ENCODE measurements around the gene CAMK1G.

The CAMK1G gene

GRCh38 chr1:209613400-209614150, 30.1 kb downstream of the CAMK1G start:
- no peaks in the 10 kb centered on the region for H3K4me1 ChIP-seq
- no peak overlapping the region for H3K4me3 ChIP-seq
- peaks cover 3% of the 10 kb centered on the region; the same call in 1 of the 2 replicates for H3K27me3 ChIP-seq (ENCODE audit: low read depth)
- DNase-seq (ENCODE audit: low spot score in 2 of 2), result no peak
- no peaks in the 10 kb centered on the region for H3K36me3 ChIP-seq (replicated peaks)
- in situ Hi-C loops (cut with MboI; ENCODE audit: low sequenced_read_pairs), result no loop called here
- no peaks in the 10 kb centered on the region for H3K9me3 ChIP-seq

GRCh38 chr1:209614151-209614420, 30.6 kb downstream of the CAMK1G start:
- DNase-seq (ENCODE audit: low spot score in 2 of 2), result no peak
- Histone ChIP-seq H3K9me3 (no peaks in the 10 kb centered on the region), H3K27me3 (ENCODE audit: low read depth) (peaks cover 3% of the 10 kb centered on the region; the same call in 1 of the 2 replicates), H3K4me3 (no peak overlapping the region), H3K4me1 (no peaks in the 10 kb centered on the region), H3K36me3 (replicated peaks) (no peaks in the 10 kb centered on the region)
- in situ Hi-C loops (cut with MboI; ENCODE audit: low sequenced_read_pairs), result no loop called here

- DNase-seq (ENCODE audit: low spot score in 2 of 2), result no peak
- Histone ChIP-seq H3K9me3 (no peaks in the 10 kb centered on the region), H3K4me3 (no peak overlapping the region), H3K36me3 (replicated peaks) (no peaks in the 10 kb centered on the region), H3K4me1 (no peaks in the 10 kb centered on the region), H3K27me3 (ENCODE audit: low read depth) (peaks cover 3% of the 10 kb centered on the region; the same call in 1 of the 2 replicates)
- in situ Hi-C loops (cut with MboI; ENCODE audit: low sequenced_read_pairs), result no loop called here
These were observed 31.4 kb downstream of the CAMK1G start for GRCh38 chr1:209614906-209615305.

DNA sequence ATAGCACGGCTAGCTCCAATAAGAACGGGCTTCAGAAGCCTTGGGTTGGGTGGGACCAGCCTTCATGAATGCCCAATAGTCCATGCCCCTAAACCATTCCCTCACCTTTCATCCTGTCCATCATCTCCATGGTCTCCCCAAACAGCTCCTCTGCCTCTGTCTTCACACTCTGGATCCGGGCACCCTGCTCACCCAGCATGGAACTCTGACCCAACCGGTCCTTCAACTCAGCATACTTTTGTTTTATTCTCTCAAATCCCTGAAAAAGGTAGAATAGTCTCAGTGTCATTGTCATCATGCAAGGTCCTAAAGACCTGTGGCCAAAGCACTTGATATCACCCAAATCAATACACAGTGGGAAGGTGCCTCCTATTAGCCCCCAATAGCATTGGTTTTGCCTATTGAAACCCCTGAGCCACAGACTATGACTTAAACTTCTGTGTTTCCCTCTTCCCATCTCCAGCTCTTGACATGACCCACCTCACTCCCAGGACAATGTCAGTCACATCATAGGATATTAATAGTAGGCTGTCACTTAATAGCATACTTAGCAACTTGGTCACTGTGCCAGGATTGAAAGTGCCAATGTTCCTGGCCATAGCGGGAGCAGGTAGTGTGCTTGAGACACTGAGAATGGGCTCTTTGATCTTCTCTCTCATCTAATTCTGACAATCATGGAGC, 33.0 kb downstream of the CAMK1G start:
- in situ Hi-C loops (cut with MboI; ENCODE audit: low sequenced_read_pairs), result no loop called here
- Histone ChIP-seq H3K36me3 (replicated peaks) (no peaks in the 10 kb centered on the region), H3K27me3 (ENCODE audit: low read depth) (no peaks in the 10 kb centered on the region; the same call in 1 of the 2 replicates), H3K4me1 (no peaks in the 10 kb centered on the region), H3K9me3 (no peaks in the 10 kb centered on the region), H3K4me3 (no peak overlapping the region)
- DNase-seq (ENCODE audit: low spot score in 2 of 2), result no peak

DNA sequence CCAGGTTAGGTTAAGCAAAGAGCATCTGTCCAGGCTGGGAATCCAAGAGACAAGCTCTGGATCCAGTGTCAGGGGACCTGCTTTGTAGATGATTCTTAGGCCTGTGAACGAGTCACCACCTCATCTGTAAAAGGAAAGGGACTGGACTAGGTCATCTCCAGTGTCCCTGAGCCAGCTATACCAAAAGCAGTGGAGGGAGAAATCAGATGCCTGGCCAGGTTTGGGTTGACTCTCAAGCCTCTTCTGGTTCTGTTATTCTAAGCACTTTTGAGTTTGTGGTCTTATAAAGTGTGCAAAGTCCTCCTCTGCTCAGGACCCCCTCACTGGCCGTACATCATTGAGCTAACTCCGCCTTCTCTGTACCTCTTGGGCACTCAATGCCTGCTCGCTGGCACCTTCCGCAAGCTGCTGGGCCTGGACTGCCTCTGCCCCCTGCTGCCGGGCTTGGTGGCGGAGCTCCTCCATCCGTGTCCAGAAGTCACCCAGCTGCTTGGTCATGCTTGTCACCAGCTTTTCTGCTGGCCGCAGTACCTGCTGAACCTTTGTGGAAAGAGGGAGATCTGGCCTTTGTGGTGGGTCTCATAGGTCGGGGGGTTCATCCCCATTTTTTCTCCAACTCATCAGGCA, 33.6 kb downstream of the CAMK1G start:
- Histone ChIP-seq H3K27me3 (ENCODE audit: low read depth) (peaks cover 3% of the 10 kb centered on the region; the same call in 1 of the 2 replicates), H3K4me3 (no peak overlapping the region), H3K36me3 (replicated peaks) (no peaks in the 10 kb centered on the region), H3K4me1 (no peaks in the 10 kb centered on the region), H3K9me3 (no peaks in the 10 kb centered on the region)
- DNase-seq (ENCODE audit: low spot score in 2 of 2), result no peak
- in situ Hi-C loops (cut with MboI; ENCODE audit: low sequenced_read_pairs), result no loop called here

- Histone ChIP-seq H3K27me3 (ENCODE audit: low read depth) (peaks cover 3% of the 10 kb centered on the region; the same call in 1 of the 2 replicates), H3K4me3 (no peak overlapping the region), H3K9me3 (no peaks in the 10 kb centered on the region), H3K4me1 (no peaks in the 10 kb centered on the region), H3K36me3 (replicated peaks) (no peaks in the 10 kb centered on the region)
- in situ Hi-C loops (cut with MboI; ENCODE audit: low sequenced_read_pairs), result no loop called here
- DNase-seq (ENCODE audit: low spot score in 2 of 2), result no peak
These were observed 34.2 kb downstream of the CAMK1G start for GRCh38 chr1:209617755-209618154.

- no peaks in the 10 kb centered on the region for H3K9me3 ChIP-seq
- peaks cover 3% of the 10 kb centered on the region for H3K27me3 ChIP-seq (ENCODE audit: low read depth)
- no peaks in the 10 kb centered on the region for H3K4me1 ChIP-seq
- DNase-seq (ENCODE audit: low spot score in 2 of 2), result no peak
- no peaks in the 10 kb centered on the region for H3K36me3 ChIP-seq (replicated peaks)
- no peak overlapping the region for H3K4me3 ChIP-seq
- in situ Hi-C loops (cut with MboI; ENCODE audit: low sequenced_read_pairs), result no loop called here
These were observed 34.8 kb downstream of the CAMK1G start for GRCh38 chr1:209618291-209618690.

DNA sequence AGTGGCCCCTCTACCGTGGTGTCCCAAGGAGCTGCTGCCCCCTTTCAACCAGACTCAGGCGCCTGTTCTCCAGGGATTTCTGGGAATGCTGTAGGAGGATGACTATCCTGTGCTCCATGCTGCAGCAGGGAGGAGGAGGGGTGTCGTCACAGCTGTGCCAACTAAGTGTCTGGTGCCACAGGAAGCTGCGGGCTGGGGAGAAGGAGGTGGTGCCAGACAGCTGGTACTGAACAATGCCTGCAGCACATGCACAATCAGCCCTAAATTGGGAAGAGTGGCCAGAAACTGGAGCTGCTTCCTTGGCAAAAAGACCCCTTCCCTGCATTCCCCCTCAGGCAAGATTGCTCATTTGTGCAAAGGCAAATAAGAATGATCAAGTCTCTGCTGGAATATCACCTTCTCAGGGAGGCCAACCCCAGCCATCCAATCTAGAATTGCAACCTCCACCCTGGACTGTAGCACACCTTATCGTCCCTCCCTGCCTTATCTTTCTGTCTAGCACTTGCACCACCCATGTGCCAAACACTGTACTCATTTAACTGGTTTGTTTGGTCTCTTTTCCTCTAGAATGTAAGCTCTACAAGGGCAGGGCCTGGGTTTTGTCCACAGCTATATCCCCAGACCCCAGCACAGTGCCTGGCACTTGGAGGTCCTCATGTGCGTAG, 35.4 kb downstream of the CAMK1G start:
- no peak for DNase-seq (ENCODE audit: low spot score in 2 of 2)
- Histone ChIP-seq H3K36me3 (replicated peaks) (no peaks in the 10 kb centered on the region), H3K27me3 (ENCODE audit: low read depth) (peaks cover 3% of the 10 kb centered on the region), H3K4me1 (no peaks in the 10 kb centered on the region), H3K9me3 (no peaks in the 10 kb centered on the region), H3K4me3 (no peak overlapping the region)
- in situ Hi-C loops (cut with MboI; ENCODE audit: low sequenced_read_pairs), result no loop called here

DNA sequence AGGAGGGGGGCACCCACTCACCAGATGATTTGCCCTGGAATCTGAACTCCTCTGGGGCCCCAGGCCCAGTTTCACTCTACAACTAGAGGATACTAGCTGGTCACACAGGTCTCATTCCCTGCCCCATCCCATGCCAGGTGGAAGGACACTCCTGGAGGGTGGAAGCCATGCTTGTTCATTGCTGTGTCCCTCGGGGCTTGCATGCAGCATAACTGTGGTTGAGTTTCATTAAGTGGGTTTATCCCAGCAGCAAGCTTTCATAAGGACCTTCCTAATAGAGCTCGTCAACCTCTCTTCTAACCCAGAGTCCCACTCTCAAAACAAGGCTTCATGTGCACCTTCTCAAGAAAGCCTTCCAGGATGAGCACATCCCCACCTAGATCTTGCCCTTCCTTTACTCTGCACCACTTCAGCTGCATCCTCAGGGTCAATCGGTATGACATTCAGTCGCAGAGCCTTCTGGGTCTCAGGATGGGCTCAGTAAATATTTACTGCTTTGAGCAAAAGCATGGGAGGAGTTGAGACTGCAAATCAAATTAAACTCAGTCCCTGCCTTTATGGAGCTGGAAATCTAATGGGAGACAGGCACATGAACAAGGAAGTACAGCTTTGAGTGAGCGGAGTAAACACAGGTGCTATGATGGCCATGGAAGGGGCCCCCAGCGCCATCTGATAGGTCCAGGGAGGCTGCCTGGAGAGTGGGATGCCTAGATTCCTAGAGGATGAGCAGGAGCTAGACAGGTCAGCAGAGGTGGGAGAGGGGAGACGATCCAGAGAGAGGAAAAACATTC, 36.4 kb downstream of the CAMK1G start:
- Histone ChIP-seq H3K27me3 (ENCODE audit: low read depth) (peaks cover 3% of the 10 kb centered on the region), H3K4me3 (no peak overlapping the region), H3K36me3 (replicated peaks) (no peaks in the 10 kb centered on the region), H3K9me3 (no peaks in the 10 kb centered on the region), H3K4me1 (no peaks in the 10 kb centered on the region)
- in situ Hi-C loops (cut with MboI; ENCODE audit: low sequenced_read_pairs), result no loop called here
- DNase-seq (ENCODE audit: low spot score in 2 of 2), result no peak

DNA sequence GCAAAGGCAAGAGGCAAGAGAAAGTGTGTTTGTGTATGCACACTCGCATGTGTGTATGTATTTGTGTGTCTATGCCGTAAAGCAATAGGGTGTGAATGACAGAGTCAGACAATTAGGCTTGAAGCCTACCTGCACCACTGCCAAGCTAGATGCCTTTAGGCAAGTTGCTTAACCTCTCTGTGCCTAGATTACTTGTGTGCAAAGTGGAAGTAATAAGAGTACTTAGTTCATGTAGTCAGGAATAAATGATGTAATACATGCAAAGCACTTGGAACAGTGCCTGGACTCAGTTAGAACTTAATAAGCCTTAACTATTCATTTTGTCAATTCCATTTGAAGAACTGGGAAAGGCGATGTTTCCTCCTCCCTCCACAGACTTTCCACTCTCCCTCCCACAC, 37.0 kb downstream of the CAMK1G start:
- H3K27me3 ChIP-seq (ENCODE audit: low read depth), result peaks cover 3% of the 10 kb centered on the region
- no peaks in the 10 kb centered on the region for H3K9me3 ChIP-seq
- H3K4me3 ChIP-seq, result no peak overlapping the region
- DNase-seq (ENCODE audit: low spot score in 2 of 2), result no peak
- H3K4me1 ChIP-seq, result no peaks in the 10 kb centered on the region
- no peaks in the 10 kb centered on the region for H3K36me3 ChIP-seq (replicated peaks)
- in situ Hi-C loops (cut with MboI; ENCODE audit: low sequenced_read_pairs), result no loop called here

DNA sequence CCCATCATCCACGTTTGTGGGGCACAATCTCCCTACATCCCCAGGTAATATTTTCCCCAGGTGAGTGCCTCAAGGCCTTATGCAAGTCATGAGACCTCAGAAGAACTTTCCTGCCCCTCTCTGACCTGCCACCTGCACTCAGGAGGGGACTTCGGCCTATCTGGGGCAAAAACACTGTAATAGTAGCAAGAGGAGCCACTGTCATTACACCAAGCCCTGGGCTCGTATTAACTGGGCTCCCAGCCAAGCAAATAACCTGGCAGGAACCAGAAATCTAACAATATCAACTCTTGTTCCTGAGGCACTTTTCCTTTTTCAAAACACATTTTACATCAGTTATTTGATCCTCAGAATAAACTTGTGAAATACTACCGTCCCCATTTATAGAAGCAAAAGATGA, 37.8 kb downstream of the CAMK1G start:
- in situ Hi-C loops (cut with MboI; ENCODE audit: low sequenced_read_pairs), result no loop called here
- H3K4me3 ChIP-seq, result no peak overlapping the region
- no peaks in the 10 kb centered on the region for H3K4me1 ChIP-seq
- H3K36me3 ChIP-seq (replicated peaks), result no peaks in the 10 kb centered on the region
- peaks cover 3% of the 10 kb centered on the region for H3K27me3 ChIP-seq (ENCODE audit: low read depth)
- no peaks in the 10 kb centered on the region for H3K9me3 ChIP-seq
- DNase-seq (ENCODE audit: low spot score in 2 of 2), result no peak

GRCh38 chr1:209621741-209622655, 38.5 kb downstream of the CAMK1G start:
- no peaks in the 10 kb centered on the region for H3K4me1 ChIP-seq
- peaks cover 3% of the 10 kb centered on the region for H3K27me3 ChIP-seq (ENCODE audit: low read depth)
- H3K4me3 ChIP-seq, result no peak overlapping the region
- DNase-seq (ENCODE audit: low spot score in 2 of 2), result no peak
- in situ Hi-C loops (cut with MboI; ENCODE audit: low sequenced_read_pairs), result no loop called here
- no peaks in the 10 kb centered on the region for H3K9me3 ChIP-seq
- no peaks in the 10 kb centered on the region for H3K36me3 ChIP-seq (replicated peaks)
